ENCODE data around the gene STARD13. TPM values are rescaled to one million over a fixed set of nuclear protein-coding genes. Genes with fewer than 3 reads are reported as not detected.

The STARD13 gene
- total RNA-seq, 1 experiment from 2014 or later = 2.1 TPM

GRCh38 chr13:33207615-33207961 lies 78.0 kb downstream of the STARD13 start:
- H3K4me2 ChIP-seq (ENCODE audit: insufficient read depth, insufficient read length, low read length) = no peak overlapping the region
- H4K5ac ChIP-seq (ENCODE audit: insufficient read length, low read depth, low read length) = no peak overlapping the region
- DNase-seq = no peak
- no peak overlapping the region for H4K8ac ChIP-seq (replicated peaks; ENCODE audit: insufficient read length, low read depth, low read length)
- no peak overlapping the region for H4K91ac ChIP-seq (ENCODE audit: insufficient read length, low read depth, low read length)
- no peak for TF ChIP-seq CTCF (conservative IDR thresholded peaks at IDR 0.05)
- Mint-ChIP-seq H3K27ac (no peak overlapping the region), H3K4me1 (peaks cover 11 to 19% of the 10 kb centered on the region in 2 experiments), H3K9me3 (no peaks in the 10 kb centered on the region), H3K36me3 (ENCODE audit: insufficient read depth in 1 of 3, low read depth in 3 of 3) (no peaks in the 10 kb centered on the region; a peak in 1 of 7 replicates), H3K4me3 (no peak overlapping the region), H3K27me3 (ENCODE audit: low read depth) (no peaks in the 10 kb centered on the region)
- H3K4me1 ChIP-seq (ENCODE audit: insufficient read depth, low read length) = no peaks in the 10 kb centered on the region
- H3T11ph ChIP-seq (ENCODE audit: low read length) = no peak overlapping the region
- no peak overlapping the region for H3K4ac ChIP-seq (ENCODE audit: low read depth, low read length)
- H3K27ac ChIP-seq (ENCODE audit: insufficient read length, low read depth, low read length) = no peak overlapping the region
- no peaks in the 10 kb centered on the region for H3K23me2 ChIP-seq (ENCODE audit: insufficient read length, low read depth, low read length, poor library complexity, severe bottlenecking)
- H2BK15ac ChIP-seq (ENCODE audit: low read depth, low read length) = no peak overlapping the region
- no peaks in the 10 kb centered on the region for H4K20me1 ChIP-seq (ENCODE audit: control insufficient read depth, insufficient read depth, insufficient read length)
- H2BK120ac ChIP-seq (ENCODE audit: low read depth, low read length, poor library complexity, severe bottlenecking) = no peak overlapping the region
- no peak overlapping the region for H3K18ac ChIP-seq (ENCODE audit: insufficient read length, low read depth, low read length)
- H3K79me1 ChIP-seq (ENCODE audit: insufficient read depth, low read depth, low read length, poor library complexity, severe bottlenecking) = no peaks in the 10 kb centered on the region
- H3K14ac ChIP-seq (ENCODE audit: insufficient read depth, low read length) = no peak overlapping the region
- no CpG with 5 or more reads among the region's 3 CpGs for WGBS (ENCODE audit: extremely low coverage, insufficient read length, low lambda C conversion rate)
- H3K56ac ChIP-seq (ENCODE audit: insufficient read length, low read depth, low read length) = no peak overlapping the region
- no peaks in the 10 kb centered on the region for H3K9me3 ChIP-seq (ENCODE audit: control insufficient read depth, low read depth, low read length)
- H2AFZ ChIP-seq (ENCODE audit: low read length) = no peak overlapping the region
- H2BK20ac ChIP-seq (ENCODE audit: low read depth, low read length, poor library complexity, severe bottlenecking) = no peak overlapping the region
- no peak overlapping the region for H2BK12ac ChIP-seq (ENCODE audit: insufficient read length, low read depth, low read length)
- no peak overlapping the region for H2BK5ac ChIP-seq (ENCODE audit: insufficient read length, low read length)
- no peaks in the 10 kb centered on the region for H3K27me3 ChIP-seq (ENCODE audit: insufficient read depth, low read length)
- H2AK5ac ChIP-seq (ENCODE audit: insufficient read length, low read length) = no peak overlapping the region
- no peak overlapping the region for H3K9ac ChIP-seq (ENCODE audit: extremely low read depth, insufficient read length, low read length)
- H3K23ac ChIP-seq (ENCODE audit: insufficient read length, low read depth, low read length) = no peak overlapping the region
- no peaks in the 10 kb centered on the region for H3K79me2 ChIP-seq (ENCODE audit: insufficient read depth, low read length)

Data from H9 (cell line).